Endometrial microvascular endothelial cells (primary cell): ENCODE data around the gene SYDE2. TPM values are rescaled to one million over a fixed set of nuclear protein-coding genes. Genes with fewer than 3 reads are reported as not detected.
"Not testable (repeated sequence)": the region's sequence is repeated elsewhere in the genome, so short reads cannot be mapped to it uniquely, and the experiment has no call there.

Experiments used
- in situ Hi-C: cut with HindIII; loops from 2 replicates; pipeline ENCODE4 v1.10.0; 2017; ENCODE audit warnings: low sequenced_read_pairs, low pct_unique_long_range_greater_than_20kb; ENCODE audit errors: inconsistent ontology term
- total RNA-seq: library from RNA; depleted of rRNA; stranded (reverse); fragments of >200 nt; gene quantifications from one replicate; pipeline ENCODE4 v1.2.3, GENCODE V29; 2015; ENCODE audit errors: inconsistent ontology term

SYDE2 gene
- total RNA-seq, 1 donor from 2014 or later, result 2.6 TPM

GRCh38 chr1:85184245-85184644, 16.6 kb downstream of the SYDE2 start:
- in situ Hi-C loops, result no loop called here

GRCh38 chr1:85182700-85183099, 18.1 kb downstream of the SYDE2 start:
- in situ Hi-C loops, result no loop called here

GRCh38 chr1:85180869-85181268, 19.9 kb downstream of the SYDE2 start:
- in situ Hi-C loops, result no loop called here

DNA sequence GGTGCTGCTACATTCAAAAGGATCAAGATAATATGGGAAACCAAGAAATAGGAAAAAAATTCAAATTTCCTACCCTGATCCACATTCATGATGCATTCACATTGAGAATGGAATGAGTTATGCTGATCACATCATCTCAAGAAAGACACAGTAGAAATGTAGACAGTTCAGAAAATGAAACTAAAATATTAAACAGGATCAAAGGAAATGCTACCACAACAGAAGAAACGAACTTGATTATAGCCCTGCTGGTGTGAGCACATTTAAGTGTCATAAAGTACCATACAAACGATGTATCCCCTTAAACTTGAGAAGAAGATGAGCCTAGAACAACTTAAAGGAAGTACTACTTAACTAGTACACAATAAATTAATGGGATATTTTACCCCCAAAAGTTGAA, 21.3 kb downstream of the SYDE2 start:
- in situ Hi-C loops, result no loop called here

DNA sequence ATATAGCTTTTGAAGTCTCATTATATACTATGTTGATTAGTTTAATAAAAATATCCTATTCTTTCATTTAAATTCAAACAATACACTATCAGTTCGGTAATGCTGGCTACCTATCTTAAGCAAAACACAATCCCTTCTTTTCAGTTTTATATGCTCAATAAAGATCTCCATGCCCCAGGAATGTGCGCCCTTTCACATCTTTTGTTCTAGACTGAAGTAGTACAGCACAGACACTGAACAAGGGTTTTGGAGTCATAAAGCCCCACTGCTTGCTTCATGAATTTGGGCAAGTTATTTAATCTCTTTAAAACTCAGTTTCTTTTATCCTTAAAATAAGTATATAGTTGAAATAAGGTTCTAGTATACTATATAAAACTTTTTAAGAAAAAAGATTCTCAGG, 22.4 kb downstream of the SYDE2 start:
- in situ Hi-C loops, result no loop called here

GRCh38 chr1:85174503-85174902, 26.3 kb downstream of the SYDE2 start:
- in situ Hi-C loops, result no loop called here

- in situ Hi-C loops, result no loop called here
Observed at GRCh38 chr1:85172684-85173337, 28.0 kb downstream of the SYDE2 start.

GRCh38 chr1:85171721-85172120, 29.1 kb downstream of the SYDE2 start:
- in situ Hi-C loops, result no loop called here

DNA sequence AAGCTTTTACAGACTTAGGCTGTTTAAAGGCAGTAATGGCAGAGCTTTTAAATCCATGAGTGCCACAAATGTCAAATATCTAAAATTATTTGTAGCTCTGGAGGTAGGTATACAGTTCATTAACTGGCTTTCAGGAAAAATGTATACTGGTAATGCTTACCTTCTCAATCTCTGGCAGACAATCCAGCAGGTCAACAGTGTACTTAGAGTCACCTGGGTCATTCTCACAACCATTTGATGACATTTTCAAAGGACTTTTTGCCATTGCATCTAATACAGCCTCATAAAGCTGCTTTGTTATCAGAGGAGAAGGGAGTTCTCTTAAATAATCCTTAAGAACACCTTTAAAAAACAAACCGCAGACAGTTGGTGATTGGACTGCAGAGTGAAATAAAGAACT, 31.9 kb downstream of the SYDE2 start:
- in situ Hi-C loops, result no loop called here

- in situ Hi-C loops, result no loop called here
Observed at GRCh38 chr1:85166351-85166750, 34.5 kb downstream of the SYDE2 start.

DNA sequence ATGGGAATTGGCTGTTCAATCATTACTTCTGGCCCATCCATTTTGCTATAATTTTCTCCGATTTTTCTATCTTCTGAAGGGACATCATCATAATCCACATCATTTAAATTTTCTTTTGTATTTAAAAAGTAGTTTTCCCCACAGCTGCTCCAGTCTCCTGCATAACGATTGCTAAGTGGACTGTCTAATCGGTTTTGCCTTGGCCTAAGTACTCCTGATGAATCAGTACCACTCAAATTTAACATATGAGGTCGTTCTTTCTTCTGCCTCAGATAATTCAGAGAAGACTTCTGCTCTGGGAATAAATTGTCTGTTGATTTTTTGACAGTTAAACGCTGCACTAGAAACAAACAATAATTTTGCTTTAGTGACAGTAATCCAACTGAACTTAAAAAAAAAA, 41.9 kb downstream of the SYDE2 start:
- in situ Hi-C loops, result no loop called here

DNA sequence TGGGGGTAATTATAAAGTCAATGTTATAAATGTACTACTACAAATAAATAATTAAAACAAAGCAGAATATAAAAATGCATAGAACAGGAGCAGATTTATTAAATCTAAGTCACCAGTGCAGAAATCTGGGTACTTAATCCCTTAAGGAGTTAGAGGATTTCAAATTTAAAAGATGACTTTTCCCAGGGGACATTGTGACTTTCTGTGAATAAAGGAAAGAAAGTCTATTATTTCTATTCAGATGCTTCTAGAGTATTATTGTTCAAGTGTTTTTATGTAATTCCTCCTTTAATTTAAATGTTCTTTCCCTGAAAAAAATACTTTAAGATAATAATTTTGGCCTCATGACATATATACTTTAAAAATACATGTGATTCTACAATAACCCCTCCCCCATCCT, 43.4 kb downstream of the SYDE2 start:
- in situ Hi-C loops, result no loop called here

DNA sequence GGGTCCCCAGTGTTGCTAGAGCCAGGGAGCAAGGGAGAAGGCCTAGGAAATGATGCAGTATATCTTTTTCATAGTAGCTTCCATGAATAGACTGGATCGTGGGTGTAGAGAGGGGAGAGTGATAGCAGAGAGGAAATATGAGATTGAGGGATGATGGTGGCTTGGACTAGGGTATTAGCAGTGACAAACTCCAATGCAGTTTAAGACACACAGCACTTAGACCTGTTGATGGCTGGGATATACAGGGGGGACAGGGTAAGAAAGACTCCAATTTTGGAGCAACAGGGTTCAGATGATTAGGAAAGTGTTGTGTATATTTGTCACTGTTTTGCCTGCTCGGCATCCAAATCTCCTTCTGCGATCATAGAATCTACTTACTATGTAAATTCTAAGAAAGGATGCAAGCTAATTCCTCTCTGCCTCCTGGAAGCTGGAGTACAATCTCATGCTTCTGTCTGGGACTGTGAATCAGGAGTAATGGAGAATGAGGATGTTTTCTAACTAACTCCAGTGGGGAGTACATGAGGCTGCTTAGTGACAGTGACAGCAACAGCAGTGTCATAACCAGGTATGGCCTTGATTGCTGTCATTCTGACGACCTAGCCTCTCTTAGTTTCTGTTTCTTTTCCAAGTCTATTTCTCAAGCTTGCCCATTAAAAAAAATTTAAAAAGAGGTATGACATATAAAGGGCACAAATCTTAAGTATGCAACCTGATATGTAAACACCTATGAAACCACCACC, 47.5 kb downstream of the SYDE2 start:
- in situ Hi-C loops, result no loop called here

- in situ Hi-C loops, result no loop called here
Observed at GRCh38 chr1:85151446-85151845, 49.4 kb downstream of the SYDE2 start.

DNA sequence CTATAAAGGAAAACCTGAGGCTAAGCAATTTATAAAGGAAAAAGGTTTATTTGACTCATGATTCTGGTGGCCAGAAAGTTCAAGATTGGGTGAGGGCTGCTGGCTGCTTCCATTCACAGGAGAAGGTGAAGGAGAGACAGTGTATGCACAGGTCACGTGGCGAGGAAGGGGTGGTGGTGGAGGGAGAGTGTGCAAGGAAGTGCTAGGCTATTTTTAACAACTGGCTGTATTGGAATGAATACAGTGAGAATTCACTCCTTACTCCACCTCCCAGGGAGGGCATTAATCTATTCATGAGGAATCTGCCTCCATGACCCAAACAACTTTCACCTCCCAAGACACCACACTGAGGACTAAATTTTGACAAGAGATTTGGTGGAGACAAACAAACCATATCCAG, 51.0 kb downstream of the SYDE2 start:
- in situ Hi-C loops, result no loop called here

GRCh38 chr1:85148524-85149250, 52.1 kb downstream of the SYDE2 start:
- in situ Hi-C loops, result no loop called here

DNA sequence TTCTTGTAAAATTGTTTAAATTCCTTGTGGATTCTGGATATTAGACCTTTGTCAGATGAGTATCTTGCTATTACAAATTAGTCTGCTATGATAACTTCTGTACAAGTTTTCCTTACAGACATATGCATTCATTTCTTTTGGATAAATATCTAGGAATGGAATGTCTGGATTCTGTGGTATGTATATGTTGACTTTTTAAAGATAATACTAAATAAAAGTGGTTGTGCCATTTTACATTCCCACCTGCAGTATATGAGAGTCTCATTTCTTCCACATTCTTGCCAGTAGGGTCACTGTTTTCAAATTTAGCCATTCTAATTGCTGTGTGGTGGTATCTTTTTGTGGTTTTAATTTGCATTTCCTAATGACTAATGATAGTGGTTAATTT, 53.9 kb downstream of the SYDE2 start:
- in situ Hi-C loops, result no loop called here

DNA sequence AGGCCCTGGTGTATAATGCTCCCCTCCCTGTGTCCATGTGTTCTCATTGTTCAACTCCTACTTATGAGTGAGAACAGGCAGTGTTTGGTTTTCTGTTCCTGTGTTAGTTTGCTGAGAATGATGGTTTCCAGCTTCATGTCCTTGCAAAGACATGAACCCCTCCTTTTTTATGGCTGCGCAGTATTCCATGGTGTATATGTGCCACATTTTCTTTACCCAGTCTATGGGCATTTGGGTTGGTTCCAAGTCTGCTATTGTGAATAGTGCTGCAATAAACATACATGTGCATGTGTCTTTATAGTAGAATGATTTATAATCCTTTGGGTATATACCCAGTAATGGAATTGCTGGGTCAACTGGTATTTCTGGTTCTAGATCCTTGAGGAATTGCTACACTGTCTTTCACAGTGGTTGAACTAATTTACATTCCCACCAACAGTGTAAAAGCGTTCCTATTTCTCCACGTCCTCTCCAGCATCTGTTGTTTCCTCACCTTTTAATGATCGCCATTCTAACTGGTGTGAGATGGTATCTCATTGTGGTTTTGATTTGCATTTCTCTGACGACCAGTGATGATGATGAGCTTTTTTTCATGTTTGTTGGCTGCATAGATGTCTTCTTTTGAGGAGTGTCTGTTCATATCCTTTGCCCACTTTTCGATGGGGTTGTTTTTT, 54.4 kb downstream of the SYDE2 start:
- in situ Hi-C loops, result not testable (repeated sequence)

GRCh38 chr1:85144351-85144750, 56.5 kb downstream of the SYDE2 start:
- in situ Hi-C loops, result no loop called here

DNA sequence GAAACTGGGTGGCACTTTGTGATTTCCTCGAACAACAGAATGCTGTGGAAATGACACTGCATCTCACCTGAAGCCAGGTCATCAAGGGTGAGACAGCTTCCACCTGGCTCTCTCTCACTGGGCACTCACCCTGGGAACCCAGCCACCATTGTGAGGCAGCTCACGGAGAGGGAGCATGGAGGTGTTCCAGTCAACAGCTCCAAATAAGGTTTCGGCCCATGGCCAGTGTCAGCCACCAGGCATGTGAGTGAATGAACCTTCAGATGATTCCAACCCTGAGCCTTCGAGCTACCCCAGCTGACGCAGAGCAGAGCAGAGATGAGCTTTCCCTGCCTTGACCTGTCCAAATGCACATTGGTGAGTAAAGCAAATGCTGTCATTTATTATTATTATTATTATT, 58.1 kb downstream of the SYDE2 start:
- in situ Hi-C loops, result no loop called here
